ENCODE results near the gene FAM90A26. TPM values are rescaled to one million over a fixed set of nuclear protein-coding genes. Genes with fewer than 3 reads are reported as not detected.
"Not testable (repeated sequence)": the region's sequence is repeated elsewhere in the genome, so short reads cannot be mapped to it uniquely, and the experiment has no call there.

Gene FAM90A26
- total RNA-seq, 1 donor from 2014 or later, result not detected

DNA sequence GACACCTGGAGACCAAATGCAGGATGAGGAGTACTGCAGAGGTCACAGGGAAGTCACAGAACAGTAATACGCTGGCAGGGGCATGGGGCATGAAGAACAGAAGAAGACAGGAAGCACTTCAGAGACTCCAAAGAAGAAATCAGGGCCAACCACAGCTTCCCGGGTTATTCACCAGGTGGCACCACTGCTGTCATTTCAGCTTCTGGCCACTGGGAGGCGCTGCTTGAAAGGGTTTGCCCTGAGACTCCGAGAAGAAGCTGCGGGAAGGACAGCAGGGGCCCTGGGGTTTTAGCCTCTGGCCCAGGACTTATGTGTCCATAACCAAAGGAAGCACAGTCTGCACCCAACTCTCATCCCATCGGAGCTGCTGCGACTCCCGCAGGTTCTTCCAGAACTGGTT lies 4.2 kb upstream of the FAM90A26 start:
- H3K4me3 ChIP-seq; H3K27ac ChIP-seq; intact Hi-C loops (cut with DNase I); H3K4me1 ChIP-seq; DNase-seq (ENCODE audit: low spot score in 2 of 2); H3K27me3 ChIP-seq; H3K9me3 ChIP-seq; H3K36me3 ChIP-seq: not testable (repeated sequence)

- intact Hi-C loops (cut with DNase I); H3K4me1 ChIP-seq; H3K4me3 ChIP-seq; H3K36me3 ChIP-seq; H3K27me3 ChIP-seq; H3K9me3 ChIP-seq; H3K27ac ChIP-seq; DNase-seq (ENCODE audit: low spot score in 2 of 2): not testable (repeated sequence)
Measured at GRCh38 chr4:9210357-9210756, 40.1 kb downstream of the FAM90A26 start, which contains the start of gene USP17L10. Gene USP17L10, plus strand, starts transcription at chr4:9210657. Its CDS starts 0 bp downstream, at chr4:9210657.

GRCh38 chr4:9214701-9215100 lies 44.5 kb downstream of the FAM90A26 start:
- H3K4me3 ChIP-seq; H3K36me3 ChIP-seq; H3K4me1 ChIP-seq; intact Hi-C loops (cut with DNase I); H3K9me3 ChIP-seq; H3K27me3 ChIP-seq; H3K27ac ChIP-seq: not testable (repeated sequence)
- peak; percentile 3 to 21 for DNase-seq (ENCODE audit: low spot score in 2 of 2)

DNA sequence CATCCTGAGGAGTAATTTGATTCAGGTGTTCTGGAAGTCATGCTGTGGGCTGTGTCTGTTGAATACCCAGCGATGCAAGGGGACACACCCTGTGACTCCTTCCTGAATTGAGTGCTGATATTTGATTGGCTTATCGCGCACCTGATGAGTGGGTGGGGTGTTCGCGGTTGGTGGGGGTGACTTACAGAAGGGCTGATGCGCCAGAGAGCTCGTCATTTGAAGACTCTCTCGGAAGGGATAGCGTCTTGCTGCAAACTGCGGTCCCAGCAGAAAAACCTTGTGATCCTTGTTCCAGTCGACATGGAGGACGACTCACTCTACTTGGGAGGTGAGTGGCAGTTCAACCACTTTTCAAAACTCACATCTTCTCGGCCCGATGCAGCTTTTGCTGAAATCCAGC lies 44.9 kb downstream of the FAM90A26 start, which contains the start of gene USP17L11:
Gene USP17L11 (plus strand): TSS at position 301 of the 400 bp plus-strand sequence. CDS start 0 bp downstream, at position 301.
- H3K36me3 ChIP-seq; DNase-seq (ENCODE audit: low spot score in 2 of 2); H3K9me3 ChIP-seq; H3K27ac ChIP-seq; H3K4me3 ChIP-seq; H3K27me3 ChIP-seq; intact Hi-C loops (cut with DNase I); H3K4me1 ChIP-seq: not testable (repeated sequence)

DNA sequence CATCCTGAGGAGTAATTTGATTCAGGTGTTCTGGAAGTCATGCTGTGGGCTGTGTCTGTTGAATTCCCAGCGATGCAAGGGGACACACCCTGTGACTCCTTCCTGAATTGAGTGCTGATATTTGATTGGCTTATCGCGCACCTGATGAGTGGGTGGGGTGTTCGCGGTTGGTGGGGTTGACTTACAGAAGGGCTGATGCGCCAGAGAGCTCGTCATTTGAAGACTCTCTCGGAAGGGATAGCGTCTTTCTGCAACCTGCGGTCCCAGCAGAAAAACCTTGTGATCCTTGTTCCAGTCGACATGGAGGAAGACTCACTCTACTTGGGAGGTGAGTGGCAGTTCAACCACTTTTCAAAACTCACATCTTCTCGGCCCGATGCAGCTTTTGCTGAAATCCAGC lies 49.6 kb downstream of the FAM90A26 start, which contains the start of gene USP17L12:
Gene USP17L12 (plus strand): TSS at position 301 of the 400 bp plus-strand sequence. CDS start 0 bp downstream, at position 301.
- H3K4me3 ChIP-seq; H3K9me3 ChIP-seq; intact Hi-C loops (cut with DNase I); H3K4me1 ChIP-seq; H3K36me3 ChIP-seq; H3K27ac ChIP-seq; H3K27me3 ChIP-seq; DNase-seq (ENCODE audit: low spot score in 2 of 2): not testable (repeated sequence)

DNA sequence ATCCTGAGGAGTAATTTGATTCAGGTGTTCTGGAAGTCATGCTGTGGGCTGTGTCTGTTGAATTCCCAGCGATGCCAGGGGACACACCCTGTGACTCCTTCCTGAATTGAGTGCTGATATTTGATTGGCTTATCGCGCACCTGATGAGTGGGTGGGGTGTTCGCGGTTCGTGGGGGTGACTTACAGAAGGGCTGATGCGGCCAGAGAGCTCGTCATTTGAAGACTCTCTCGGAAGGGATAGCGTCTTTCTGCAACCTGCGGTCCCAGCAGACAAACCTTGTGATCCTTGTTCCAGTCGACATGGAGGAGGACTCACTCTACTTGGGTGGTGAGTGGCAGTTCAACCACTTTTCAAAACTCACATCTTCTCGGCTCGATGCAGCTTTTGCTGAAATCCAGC lies 54.4 kb downstream of the FAM90A26 start, which contains the start of gene USP17L13:
Gene USP17L13 (plus strand): TSS at position 301 of the 400 bp plus-strand sequence. CDS start 0 bp downstream, at position 301.
- H3K4me1 ChIP-seq; H3K27me3 ChIP-seq; H3K36me3 ChIP-seq; H3K4me3 ChIP-seq; DNase-seq (ENCODE audit: low spot score in 2 of 2); intact Hi-C loops (cut with DNase I); H3K27ac ChIP-seq; H3K9me3 ChIP-seq: not testable (repeated sequence)

Other genes with a start within 250 kb of the FAM90A26 start
- not detected for gene USP17L10, start 40.2 kb downstream of the FAM90A26 start, total RNA-seq
- not detected for gene USP17L11, start 45.0 kb downstream of the FAM90A26 start, total RNA-seq
- not detected for gene USP17L12, start 49.7 kb downstream of the FAM90A26 start, total RNA-seq
- not detected for gene USP17L13, start 54.5 kb downstream of the FAM90A26 start, total RNA-seq
- gene USP17L15, start 64.0 kb downstream of the FAM90A26 start, total RNA-seq, result not detected
- not detected for gene USP17L17, start 73.5 kb downstream of the FAM90A26 start, total RNA-seq
- not detected for gene USP17L18, start 78.2 kb downstream of the FAM90A26 start, total RNA-seq
- gene USP17L19, start 83.0 kb downstream of the FAM90A26 start, total RNA-seq, result not detected
- not detected for gene USP17L20, start 87.7 kb downstream of the FAM90A26 start, total RNA-seq
- not detected for gene USP17L21, start 92.5 kb downstream of the FAM90A26 start, total RNA-seq
- gene USP17L22, start 97.2 kb downstream of the FAM90A26 start, total RNA-seq, result not detected
- gene USP17L24, start 154.8 kb downstream of the FAM90A26 start, total RNA-seq, result not detected
- not detected for gene USP17L25, start 159.5 kb downstream of the FAM90A26 start, total RNA-seq
- gene USP17L26, start 164.2 kb downstream of the FAM90A26 start, total RNA-seq, result not detected
- gene USP17L5, start 169.0 kb downstream of the FAM90A26 start, total RNA-seq, result not detected
- not detected for gene USP17L27, start 173.7 kb downstream of the FAM90A26 start, total RNA-seq
- gene USP17L28, start 178.5 kb downstream of the FAM90A26 start, total RNA-seq, result not detected
- not detected for gene USP17L29, start 183.2 kb downstream of the FAM90A26 start, total RNA-seq
- gene USP17L30, start 192.7 kb downstream of the FAM90A26 start, total RNA-seq, result not detected

Data from ascending aorta (tissue), 2 donors.